GM19193 (cell line): Measurements from ENCODE around the gene CITED4.

ENCODE experiments used
- POLR2A ChIP-seq: IDR thresholded peaks from 4 replicates; pipeline ENCODE4 v1.6.1; 2011; ENCODE audit not compliant: insufficient read depth, insufficient read length; ENCODE audit errors: extremely low read depth

Gene CITED4

GRCh38 chr1:40818264-40818961 is 43.8 kb downstream of the CITED4 start:
- no peak for TF ChIP-seq POLR2A

- TF ChIP-seq POLR2A = no peak
Measured at GRCh38 chr1:40817791-40818263, 44.3 kb downstream of the CITED4 start.

- no peak for TF ChIP-seq POLR2A
Measured at GRCh38 chr1:40815420-40815819, 46.7 kb downstream of the CITED4 start.
